Measurements from ENCODE around the gene CYBC1.

DNA sequence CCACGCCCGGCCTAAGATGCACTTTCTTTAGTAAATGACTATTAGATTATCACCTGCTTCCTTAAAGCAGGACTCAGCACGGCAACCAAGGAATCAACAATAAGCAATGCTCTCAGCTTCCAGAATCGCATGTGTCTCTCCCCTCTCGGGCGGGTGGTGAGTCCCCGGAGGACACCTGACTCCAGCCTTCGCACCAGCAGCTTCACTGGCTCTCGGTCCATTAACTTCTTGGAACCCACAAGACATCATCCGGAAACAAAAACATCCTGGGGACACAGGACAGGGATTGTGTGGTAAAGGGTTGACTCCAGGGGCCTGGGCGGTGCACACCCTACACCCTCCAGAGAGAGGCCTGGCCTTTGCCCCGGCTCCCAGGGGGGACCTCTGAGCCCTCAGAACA is 56.3 kb downstream of the CYBC1 start:
- TF ChIP-seq, protein P1, sequence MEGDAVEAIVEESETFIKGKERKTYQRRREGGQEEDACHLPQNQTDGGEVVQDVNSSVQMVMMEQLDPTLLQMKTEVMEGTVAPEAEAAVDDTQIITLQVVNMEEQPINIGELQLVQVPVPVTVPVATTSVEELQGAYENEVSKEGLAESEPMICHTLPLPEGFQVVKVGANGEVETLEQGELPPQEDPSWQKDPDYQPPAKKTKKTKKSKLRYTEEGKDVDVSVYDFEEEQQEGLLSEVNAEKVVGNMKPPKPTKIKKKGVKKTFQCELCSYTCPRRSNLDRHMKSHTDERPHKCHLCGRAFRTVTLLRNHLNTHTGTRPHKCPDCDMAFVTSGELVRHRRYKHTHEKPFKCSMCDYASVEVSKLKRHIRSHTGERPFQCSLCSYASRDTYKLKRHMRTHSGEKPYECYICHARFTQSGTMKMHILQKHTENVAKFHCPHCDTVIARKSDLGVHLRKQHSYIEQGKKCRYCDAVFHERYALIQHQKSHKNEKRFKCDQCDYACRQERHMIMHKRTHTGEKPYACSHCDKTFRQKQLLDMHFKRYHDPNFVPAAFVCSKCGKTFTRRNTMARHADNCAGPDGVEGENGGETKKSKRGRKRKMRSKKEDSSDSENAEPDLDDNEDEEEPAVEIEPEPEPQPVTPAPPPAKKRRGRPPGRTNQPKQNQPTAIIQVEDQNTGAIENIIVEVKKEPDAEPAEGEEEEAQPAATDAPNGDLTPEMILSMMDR (IDR thresholded peaks at IDR 0.05; ENCODE audit: low read length): no peak
- no peak for TF ChIP-seq EZH2 (optimal IDR thresholded peaks at IDR 0.05; ENCODE audit: low read depth, low read length)

Data from MM.1S (cell line).